Fibroblast of skin of right biceps (primary cell): Measurements from ENCODE around the gene CBS.
"Not testable (repeated sequence)": the region's sequence is repeated elsewhere in the genome, so short reads cannot be mapped to it uniquely, and the experiment has no call there.

Experiments used
- DNase-seq: peaks from one replicate; pipeline ENCODE4 v3.0.0-alpha.2; 2013

Gene CBS

DNA sequence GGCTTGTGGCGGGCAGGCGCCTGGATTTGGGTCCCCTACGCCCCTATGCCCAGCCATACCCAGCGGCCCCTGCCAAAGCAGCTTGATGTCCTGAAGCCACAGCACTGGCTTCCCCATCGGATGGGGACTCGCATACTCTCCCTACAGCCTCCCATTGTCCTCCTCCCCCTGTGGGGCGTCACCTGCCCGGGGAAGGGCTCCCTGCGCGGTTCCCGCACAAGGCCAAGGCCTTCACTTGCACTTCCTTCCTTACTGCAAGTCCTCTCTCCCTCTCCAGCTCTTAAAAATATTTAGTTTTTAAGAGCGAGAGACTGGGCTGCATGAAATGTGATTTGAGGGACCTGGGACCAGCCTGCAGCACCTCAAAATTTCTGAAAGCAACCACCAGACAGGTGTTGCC is 8.9 kb downstream of the CBS start:
- DNase-seq: not testable (repeated sequence)

DNA sequence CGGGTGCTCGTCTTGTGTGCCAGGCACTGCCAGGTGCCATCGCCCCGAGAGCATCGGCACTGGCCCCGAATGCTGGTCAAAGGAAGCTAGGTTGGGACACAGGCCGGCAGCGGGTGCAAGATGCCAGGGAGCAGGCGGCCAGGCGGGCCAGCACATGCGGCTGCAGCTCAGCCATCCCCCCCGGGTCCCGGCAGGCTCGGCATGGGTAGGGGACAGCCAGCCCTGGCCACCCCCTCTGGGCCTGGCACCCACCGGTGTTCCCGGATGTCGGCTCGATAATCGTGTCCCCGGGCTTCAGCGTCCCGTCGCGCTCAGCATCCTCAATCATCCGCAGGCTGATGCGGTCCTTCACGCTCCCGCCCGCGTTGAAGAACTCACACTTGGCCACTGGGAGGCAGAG is 9.6 kb downstream of the CBS start:
- DNase-seq: not testable (repeated sequence)

- DNase-seq: not testable (repeated sequence)
These were observed 11.2 kb downstream of the CBS start for GRCh38 chr21:43064265-43064917.

DNA sequence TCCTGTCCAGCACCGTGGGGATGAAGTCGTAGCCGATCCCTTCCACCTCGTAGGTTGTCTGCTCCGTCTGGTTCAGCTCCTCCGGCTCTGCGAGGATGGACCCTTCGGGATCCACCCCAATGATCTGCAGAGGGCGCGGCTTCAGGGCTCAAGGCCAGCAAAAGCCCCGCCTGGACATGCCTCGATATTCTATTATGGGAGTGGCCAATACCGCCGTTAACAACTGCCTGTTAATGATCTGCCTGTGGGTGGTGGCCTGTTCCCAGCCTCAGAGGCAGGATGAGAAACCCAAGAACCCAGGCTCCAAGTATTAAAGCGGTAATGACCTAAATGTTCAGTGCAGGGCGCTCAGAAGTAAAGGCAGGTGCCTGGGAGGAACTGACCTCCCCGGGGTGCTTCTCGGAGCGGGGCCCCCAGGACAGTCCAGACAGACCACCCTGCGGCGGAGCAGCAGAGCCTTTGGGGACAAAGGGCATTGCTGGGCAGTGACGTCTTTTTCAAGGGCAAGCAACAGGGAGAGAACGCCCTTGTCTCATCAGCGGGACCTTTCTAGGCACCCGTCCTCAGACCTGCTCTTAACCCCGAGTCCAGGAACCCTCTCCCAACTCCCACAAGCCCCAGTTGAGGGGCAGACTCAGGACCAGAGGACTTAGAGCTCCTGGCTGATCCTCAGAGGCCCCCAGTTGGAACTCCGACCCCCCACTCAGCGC is 12.5 kb downstream of the CBS start:
- not testable (repeated sequence) for DNase-seq

DNA sequence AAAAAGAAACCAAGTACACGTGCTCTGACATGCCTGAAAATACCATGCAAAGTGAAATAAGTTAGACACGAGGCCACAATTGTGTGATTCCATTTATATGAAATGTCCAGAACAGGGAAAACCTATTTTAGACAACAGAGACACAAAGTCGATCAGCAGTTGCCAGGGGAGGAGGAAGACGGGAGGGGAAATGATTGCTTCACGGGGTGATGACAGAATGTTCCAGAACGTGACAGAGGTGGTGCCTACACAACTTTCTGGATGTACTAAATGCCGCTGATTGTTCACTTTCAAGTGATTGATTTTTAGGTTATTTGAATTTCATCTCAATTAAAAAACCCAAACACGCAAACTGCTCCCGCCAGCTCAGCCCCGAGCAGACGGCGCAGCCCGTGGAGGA is 22.5 kb downstream of the CBS start:
- DNase-seq: not testable (repeated sequence)

DNA sequence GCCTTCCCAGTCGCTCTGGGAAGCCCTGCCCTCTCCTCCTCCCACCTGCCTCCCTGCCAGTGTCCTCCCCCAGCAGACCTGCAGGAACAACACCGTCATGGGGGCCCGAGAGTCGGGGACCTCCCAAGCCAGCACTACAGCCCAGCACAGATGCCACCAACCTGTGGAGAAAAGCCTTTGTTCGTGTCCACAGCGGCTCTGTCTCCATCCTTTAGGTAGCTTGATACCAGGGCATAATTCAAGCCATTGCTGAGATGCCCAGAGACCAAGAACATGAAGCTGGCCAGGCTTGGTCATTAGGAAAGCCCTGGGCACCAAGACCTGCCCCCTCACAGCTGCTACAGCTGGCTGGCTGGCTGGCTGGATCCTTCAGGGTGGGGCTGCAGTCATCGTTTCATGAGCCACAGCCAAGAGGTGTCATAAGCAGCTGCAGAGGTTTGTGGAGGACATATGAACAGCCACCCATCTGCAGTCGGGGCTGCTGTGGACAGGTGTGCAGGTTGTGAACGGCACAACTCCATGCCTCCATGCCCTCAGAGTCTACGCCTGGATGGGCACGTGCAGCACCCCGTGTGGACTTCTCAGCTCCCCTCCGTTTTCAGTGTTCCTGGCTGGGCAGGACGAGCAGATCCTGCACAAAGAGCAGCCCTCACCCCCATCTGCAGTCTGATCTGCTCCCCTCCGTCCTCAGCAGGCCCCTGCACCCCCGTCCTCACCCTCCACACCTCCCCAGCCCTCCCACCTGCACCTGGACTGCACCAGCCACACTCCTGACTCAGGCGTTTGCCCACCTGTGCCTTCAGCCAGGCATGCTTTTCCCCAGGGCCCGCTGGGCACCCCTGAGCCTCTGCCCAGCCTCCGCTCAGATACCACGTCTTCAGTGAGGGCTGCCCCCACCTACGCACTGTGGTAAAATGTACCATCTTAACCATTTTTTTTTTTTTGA is 29.5 kb downstream of the CBS start:
- DNase-seq: not testable (repeated sequence)

GRCh38 chr21:43045165-43045875 is 30.3 kb downstream of the CBS start:
- DNase-seq: not testable (repeated sequence)

DNA sequence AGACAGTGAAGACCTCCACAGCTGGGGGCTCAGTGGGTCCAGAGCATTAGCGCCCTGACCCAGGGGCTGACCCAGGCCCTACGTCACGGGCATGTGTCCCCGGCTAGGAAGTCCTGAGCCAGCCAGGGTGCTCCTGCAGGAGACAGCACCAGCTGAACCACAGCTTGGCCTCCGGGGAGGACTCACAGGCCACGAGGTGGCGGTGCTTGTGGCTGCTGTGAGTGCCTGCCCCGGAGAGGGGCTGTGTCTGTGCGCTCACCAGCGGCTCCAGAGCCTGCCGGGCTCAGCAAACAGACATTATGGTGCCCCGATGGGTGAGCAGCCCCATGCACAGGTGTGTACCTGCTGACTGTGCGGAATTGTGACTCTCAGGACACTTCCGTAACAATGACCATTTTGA is 31.1 kb downstream of the CBS start:
- DNase-seq: not testable (repeated sequence)

GRCh38 chr21:43043291-43043690 is 32.3 kb downstream of the CBS start:
- not testable (repeated sequence) for DNase-seq

DNA sequence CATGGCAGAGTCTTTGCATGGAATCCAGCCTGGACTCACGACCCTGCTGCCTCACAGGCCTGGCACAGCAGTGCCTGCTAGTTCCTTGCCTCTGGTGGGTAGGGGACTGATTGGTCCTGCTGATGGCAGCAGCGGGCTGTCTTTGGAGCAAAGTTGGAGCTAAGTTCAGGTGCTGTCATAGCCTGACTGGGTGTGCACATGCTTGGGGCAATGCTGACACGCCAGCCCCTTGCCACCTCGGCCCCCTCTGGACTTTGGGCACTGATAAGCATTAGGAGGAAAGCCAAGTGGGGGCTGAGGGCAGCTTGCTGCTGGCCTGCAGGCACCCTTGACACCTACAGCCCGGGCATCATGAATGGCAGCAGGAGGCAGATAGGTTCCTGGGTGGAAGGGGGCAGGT is 33.5 kb downstream of the CBS start:
- not testable (repeated sequence) for DNase-seq

DNA sequence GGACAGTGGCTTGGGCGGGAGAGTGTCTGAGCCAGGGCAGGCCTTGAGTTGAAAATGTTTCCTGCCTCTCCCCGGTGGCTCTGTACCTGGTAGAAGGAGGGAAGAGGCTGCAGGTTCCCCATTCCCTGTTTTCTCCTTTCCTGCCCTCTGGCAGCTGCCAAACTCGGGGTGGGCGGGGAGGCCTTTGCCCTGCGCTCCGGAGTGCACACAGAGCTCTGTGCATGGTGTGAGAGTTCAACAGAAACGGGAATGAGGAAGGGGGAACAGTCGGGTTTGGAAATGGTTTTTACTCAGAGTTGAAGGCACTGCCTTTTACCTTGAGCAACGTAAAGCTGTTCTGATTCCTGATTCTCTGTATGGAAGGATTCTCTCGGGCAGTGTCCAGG is 37.0 kb downstream of the CBS start:
- DNase-seq: not testable (repeated sequence)

DNA sequence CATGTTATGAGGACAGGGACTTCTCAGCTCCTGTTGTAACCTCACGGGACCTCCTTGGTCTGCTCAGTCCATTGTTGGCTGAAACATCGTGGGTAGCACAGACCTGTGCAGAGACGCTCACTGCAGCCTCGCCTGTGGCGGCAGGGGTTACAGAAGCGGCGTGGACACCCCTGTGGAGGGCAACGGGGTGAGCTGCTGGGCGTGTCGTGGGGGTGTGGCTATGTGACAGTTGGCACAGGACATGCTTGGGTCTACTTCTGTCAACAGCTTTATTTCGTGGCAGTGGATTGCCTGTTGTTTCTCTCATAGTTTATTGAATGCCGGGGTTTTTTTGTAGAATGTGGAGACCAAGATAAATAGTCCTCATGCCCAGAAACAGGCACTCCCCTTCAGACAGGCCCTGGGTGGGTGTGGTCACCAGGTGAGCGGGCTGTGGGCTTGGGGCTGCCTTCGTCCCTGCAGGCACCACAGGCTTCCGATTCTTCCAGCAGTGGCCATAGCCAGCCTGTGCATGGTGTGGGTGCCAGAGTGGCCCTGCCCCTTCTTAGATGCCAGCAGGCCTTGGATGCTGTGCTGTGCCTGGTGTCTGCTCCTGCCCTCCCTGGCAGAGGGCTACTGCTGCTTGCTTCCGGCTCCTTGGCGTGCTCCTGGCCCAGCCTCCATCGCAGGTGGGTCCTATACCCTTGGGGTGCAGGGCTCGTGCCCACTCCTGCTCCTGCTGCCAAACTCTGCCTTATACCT is 37.5 kb downstream of the CBS start:
- DNase-seq: not testable (repeated sequence)

- DNase-seq: not testable (repeated sequence)
These were observed 38.7 kb downstream of the CBS start for GRCh38 chr21:43036889-43037288.

- DNase-seq: no peak
These were observed 40.8 kb downstream of the CBS start for GRCh38 chr21:43034826-43035225.

DNA sequence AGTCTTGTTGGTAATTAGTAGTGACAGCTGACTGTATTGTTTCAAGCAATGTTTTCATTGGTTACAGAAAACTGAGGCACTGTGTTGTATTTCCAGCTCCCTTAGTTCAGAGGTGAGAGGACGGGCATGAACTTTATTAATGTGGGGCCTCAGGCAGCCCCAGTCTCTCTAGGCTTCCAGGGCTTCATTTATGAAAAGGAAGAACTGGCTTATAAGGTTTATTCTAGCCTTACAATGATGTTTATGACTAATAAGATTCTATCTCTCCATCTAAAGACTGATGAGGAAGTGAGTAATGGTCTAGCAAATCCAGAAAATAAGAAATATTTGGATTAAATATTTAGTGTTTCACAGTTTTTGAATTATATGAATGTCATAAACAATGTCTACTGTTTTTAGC is 41.5 kb downstream of the CBS start:
- peak; percentile 20 for DNase-seq

DNA sequence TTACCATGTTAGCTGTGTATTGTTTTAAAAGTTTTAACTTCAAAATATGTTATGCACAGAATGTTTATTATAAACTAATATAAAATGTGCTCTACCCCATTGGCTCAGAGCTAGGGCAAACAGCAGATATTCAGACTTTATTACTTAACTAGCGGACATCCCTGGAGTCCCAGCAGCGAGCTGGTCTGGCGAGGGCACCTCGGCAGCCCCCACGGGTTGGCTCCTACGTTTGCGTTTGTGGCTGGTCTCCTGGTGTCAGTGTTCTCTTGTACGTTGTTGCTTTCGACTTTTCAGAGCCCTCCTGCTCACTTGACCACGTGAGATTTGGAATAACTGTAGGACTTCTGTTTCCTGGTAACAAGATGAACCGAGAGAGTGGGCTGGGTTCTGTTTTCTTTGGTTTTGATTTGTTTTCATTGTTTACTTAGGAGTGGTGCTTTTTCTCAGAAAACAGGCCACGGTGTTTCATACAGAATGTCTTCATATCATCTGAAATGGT is 44.5 kb downstream of the CBS start:
- no peak for DNase-seq

DNA sequence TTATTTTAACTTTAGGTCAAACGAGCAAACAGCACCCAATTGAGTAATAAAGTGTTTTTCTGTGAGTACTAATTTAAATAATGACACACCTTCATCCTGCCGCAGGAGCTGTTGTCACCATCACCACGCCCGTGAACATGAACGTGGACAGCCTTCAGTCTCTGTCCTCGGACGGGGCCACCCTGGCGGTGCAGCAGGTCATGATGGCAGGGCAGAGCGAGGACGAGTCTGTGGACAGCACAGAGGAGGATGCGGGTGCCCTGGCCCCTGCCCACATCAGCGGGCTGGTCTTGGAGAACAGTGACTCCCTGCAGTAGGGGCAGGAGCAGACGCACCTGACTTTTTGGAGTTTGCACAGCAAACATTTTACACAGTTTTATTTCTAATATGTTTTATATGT is 45.9 kb downstream of the CBS start:
- no peak for DNase-seq

- no peak for DNase-seq
These were observed 47.5 kb downstream of the CBS start for GRCh38 chr21:43027846-43028731.

GRCh38 chr21:43025636-43026180 is 49.9 kb downstream of the CBS start:
- DNase-seq: peak; percentile 76

GRCh38 chr21:43024439-43025136 is 51.0 kb downstream of the CBS start:
- DNase-seq: no peak
